ENCODE measurements around the gene RAD51B. TPM values are rescaled to one million over a fixed set of nuclear protein-coding genes. Genes with fewer than 3 reads are reported as not detected.

Gene RAD51B
- total RNA-seq, 1 experiment from 2014 or later = 8.5 TPM

DNA sequence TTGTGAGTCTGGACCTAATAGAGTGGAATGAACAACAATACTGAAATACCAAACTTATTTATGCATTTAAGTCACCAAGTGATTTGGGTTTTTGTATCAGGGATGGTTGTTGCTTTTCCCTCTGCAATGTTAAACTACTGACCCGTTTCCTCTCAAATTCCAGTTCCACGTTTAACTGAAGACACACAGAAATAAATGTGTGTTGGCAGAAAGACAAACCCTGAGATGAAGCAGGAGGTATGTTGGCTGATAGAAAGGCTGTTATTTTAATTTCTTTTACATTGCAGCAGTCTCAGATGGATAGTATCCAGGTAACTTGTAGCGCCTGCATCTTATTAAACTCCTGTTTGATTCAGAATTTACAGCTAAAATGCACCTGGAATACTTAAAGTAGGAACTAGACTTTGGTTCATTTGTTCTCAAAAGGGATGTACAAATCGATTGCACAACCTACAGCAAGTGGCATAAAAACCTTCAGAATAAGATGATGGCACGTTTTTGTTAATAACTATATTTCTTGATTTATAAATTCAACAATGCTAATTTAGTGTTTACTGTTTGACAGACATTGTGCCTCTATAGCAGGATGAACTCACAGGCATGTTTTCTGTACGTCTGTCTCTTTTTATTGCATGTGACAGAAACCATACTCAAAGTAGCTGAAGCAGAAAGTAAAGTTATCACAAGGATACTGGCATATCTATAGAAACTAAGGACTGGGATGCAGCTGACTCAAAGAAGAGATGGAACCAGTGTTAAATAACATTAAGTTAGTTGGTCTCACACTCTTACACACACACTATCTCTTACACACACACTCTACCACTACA, 567.6 kb downstream of the RAD51B start:
- H3K27ac ChIP-seq (ENCODE audit: low read length) = no peak overlapping the region
- H3K36me3 ChIP-seq (ENCODE audit: control insufficient read depth, insufficient read depth, low read length) = no peaks in the 10 kb centered on the region
- ChIA-PET CTCF (no interaction called here), POLR2A (interaction anchor here (0.7 kb wide), 1 partner anchor 22 kb away, joined by 3 read pairs; no protein-coding TSS in a partner anchor)
- H3K4me1 ChIP-seq (ENCODE audit: control insufficient read depth, insufficient read depth, low read length) = no peaks in the 10 kb centered on the region
- no peak for ATAC-seq
- no TSS peak for BruUV-seq (replicated peaks)
- in situ Hi-C loops (cut with HindIII; ENCODE audit: low pct_unique_long_range_greater_than_20kb, low sequenced_read_pairs) (no loop called here), intact Hi-C loops (cut with micrococcal nuclease; ENCODE audit: unreplicated experiment) (no loop called here)
- no peaks in the 10 kb centered on the region for H3K9me3 ChIP-seq (ENCODE audit: control insufficient read depth, insufficient read depth, low read depth, low read length)
- DNase-seq (ENCODE audit: low read depth, low spot score) = no peak
- H3K27me3 ChIP-seq (ENCODE audit: control insufficient read depth, insufficient read depth, low read length) = no peaks in the 10 kb centered on the region
- no peak for TF ChIP-seq TCF7L2 (IDR thresholded peaks at IDR 0.05; ENCODE audit: low read depth, low read length)
- TF ChIP-seq, protein P1, sequence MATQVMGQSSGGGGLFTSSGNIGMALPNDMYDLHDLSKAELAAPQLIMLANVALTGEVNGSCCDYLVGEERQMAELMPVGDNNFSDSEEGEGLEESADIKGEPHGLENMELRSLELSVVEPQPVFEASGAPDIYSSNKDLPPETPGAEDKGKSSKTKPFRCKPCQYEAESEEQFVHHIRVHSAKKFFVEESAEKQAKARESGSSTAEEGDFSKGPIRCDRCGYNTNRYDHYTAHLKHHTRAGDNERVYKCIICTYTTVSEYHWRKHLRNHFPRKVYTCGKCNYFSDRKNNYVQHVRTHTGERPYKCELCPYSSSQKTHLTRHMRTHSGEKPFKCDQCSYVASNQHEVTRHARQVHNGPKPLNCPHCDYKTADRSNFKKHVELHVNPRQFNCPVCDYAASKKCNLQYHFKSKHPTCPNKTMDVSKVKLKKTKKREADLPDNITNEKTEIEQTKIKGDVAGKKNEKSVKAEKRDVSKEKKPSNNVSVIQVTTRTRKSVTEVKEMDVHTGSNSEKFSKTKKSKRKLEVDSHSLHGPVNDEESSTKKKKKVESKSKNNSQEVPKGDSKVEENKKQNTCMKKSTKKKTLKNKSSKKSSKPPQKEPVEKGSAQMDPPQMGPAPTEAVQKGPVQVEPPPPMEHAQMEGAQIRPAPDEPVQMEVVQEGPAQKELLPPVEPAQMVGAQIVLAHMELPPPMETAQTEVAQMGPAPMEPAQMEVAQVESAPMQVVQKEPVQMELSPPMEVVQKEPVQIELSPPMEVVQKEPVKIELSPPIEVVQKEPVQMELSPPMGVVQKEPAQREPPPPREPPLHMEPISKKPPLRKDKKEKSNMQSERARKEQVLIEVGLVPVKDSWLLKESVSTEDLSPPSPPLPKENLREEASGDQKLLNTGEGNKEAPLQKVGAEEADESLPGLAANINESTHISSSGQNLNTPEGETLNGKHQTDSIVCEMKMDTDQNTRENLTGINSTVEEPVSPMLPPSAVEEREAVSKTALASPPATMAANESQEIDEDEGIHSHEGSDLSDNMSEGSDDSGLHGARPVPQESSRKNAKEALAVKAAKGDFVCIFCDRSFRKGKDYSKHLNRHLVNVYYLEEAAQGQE (IDR thresholded peaks at IDR 0.05; ENCODE audit: insufficient read depth in 1 of 2, low read depth in 2 of 2, low read length in 1 of 2) = no peak
- no peak for TF ChIP-seq SIN3A (IDR thresholded peaks at IDR 0.05; ENCODE audit: borderline replicate concordance, insufficient read depth, low read depth, low read length)
- no peak for TF ChIP-seq POLR2AphosphoS5 (IDR thresholded peaks at IDR 0.05; ENCODE audit: low read depth, low read length)
- TF ChIP-seq, protein P2, sequence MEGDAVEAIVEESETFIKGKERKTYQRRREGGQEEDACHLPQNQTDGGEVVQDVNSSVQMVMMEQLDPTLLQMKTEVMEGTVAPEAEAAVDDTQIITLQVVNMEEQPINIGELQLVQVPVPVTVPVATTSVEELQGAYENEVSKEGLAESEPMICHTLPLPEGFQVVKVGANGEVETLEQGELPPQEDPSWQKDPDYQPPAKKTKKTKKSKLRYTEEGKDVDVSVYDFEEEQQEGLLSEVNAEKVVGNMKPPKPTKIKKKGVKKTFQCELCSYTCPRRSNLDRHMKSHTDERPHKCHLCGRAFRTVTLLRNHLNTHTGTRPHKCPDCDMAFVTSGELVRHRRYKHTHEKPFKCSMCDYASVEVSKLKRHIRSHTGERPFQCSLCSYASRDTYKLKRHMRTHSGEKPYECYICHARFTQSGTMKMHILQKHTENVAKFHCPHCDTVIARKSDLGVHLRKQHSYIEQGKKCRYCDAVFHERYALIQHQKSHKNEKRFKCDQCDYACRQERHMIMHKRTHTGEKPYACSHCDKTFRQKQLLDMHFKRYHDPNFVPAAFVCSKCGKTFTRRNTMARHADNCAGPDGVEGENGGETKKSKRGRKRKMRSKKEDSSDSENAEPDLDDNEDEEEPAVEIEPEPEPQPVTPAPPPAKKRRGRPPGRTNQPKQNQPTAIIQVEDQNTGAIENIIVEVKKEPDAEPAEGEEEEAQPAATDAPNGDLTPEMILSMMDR (IDR thresholded peaks at IDR 0.05) = no peak
- no peak overlapping the region for H3K4me3 ChIP-seq (ENCODE audit: low read depth in 2 of 2, low read length in 2 of 2)

DNA sequence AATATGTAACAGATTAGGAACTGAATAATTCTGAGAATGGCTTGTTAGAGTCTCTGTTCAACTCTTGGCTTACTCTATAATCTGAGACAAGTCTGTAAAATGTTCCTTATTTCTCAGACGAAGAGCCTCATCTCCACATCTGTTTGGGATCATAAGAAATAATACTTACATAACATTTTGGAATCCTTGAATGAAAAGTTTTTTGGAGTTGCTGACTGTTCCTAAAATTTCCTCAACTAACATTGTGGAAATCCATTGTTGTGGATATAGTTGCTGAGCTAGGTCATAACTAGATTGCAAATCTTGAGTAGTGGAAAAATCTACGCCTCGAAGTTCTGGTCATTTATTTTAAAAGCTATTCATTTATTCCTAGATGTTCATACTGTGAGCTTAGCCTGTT, 570.4 kb downstream of the RAD51B start:
- intact Hi-C loops (cut with micrococcal nuclease; ENCODE audit: unreplicated experiment) = no loop called here
- Histone ChIP-seq H3K9me3 (ENCODE audit: control insufficient read depth, insufficient read depth, low read depth, low read length) (no peaks in the 10 kb centered on the region), H3K36me3 (ENCODE audit: control insufficient read depth, insufficient read depth, low read length) (no peaks in the 10 kb centered on the region), H3K27ac (ENCODE audit: low read length) (no peak overlapping the region), H3K4me1 (ENCODE audit: control insufficient read depth, insufficient read depth, low read length) (no peaks in the 10 kb centered on the region), H3K27me3 (ENCODE audit: control insufficient read depth, insufficient read depth, low read length) (no peaks in the 10 kb centered on the region), H3K4me3 (ENCODE audit: low read depth in 2 of 2, low read length in 2 of 2) (no peak overlapping the region)
- in situ Hi-C loops (cut with HindIII; ENCODE audit: low pct_unique_long_range_greater_than_20kb, low sequenced_read_pairs) = no loop called here
- ChIA-PET POLR2A (no interaction called here), CTCF (interaction anchor here (0.5 kb wide), 1 partner anchor 427 kb away, joined by 3 read pairs; no protein-coding TSS in a partner anchor)
- ATAC-seq (no peak), DNase-seq (ENCODE audit: low read depth, low spot score) (no peak)
- BruUV-seq (replicated peaks) = no TSS peak
- no peak for TF ChIP-seq POLR2AphosphoS5 (IDR thresholded peaks at IDR 0.05; ENCODE audit: low read depth, low read length)
- TF ChIP-seq, protein P1 (IDR thresholded peaks at IDR 0.05; ENCODE audit: insufficient read depth in 1 of 2, low read depth in 2 of 2, low read length in 1 of 2) = no peak
- TF ChIP-seq, protein P2 (IDR thresholded peaks at IDR 0.05) = no peak
- no peak for TF ChIP-seq TCF7L2 (IDR thresholded peaks at IDR 0.05; ENCODE audit: low read depth, low read length)
- no peak for TF ChIP-seq SIN3A (IDR thresholded peaks at IDR 0.05; ENCODE audit: borderline replicate concordance, insufficient read depth, low read depth, low read length)
